ENCODE measurements around the gene STEEP1.

DNA sequence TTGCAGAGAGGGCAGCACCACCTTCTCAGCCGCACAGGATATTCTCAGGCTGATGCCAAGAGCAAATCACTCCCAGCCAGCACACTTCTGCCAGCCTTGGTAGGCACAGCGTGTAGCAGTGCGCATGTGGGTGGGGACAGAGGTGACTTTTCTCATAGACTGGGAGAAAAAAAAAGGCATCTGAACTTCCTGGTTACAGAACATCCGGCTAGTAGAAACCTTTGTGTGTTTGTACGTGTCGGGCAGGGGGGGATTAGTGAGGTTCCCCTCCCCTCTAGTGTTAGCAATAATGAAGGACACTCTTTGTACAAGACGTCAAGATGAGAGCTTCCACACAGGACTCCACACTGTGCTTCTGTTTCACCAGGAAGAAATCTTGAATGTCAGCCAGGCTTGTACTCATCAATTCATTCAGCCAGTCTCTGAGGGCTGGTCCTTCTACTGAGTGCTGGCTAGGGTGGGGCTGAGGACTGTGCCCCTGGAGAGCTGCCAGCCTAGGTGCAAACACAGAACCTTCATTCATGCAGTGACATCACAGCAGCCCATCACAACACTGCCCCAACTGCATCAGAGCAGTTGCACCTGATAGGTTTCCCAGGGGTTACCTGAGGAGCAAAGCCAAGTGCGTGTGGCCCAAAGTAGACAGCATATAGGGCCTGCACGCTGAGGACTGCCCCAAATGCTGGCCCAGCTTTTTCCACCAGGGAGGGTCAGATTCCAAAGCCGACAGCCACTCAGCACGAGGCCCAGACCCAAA lies 62.3 kb downstream of the STEEP1 start:
- TF ChIP-seq CTCF (IDR thresholded peaks at IDR 0.05; ENCODE audit: borderline replicate concordance, extremely low read depth, low read length, poor library complexity, severe bottlenecking) (no peak), EZH2 (IDR thresholded peaks at IDR 0.05; ENCODE audit: borderline replicate concordance, low read depth, low read length, severe bottlenecking) (no peak)
